ENCODE measurements around the gene LCN10. TPM values are rescaled to one million over a fixed set of nuclear protein-coding genes. Genes with fewer than 3 reads are reported as not detected.

LCN10 gene
- total and polyA plus RNA-seq, 2 of the 13 experiments (the other 11 are each of a cell fraction or from before 2014, with no cell fraction given), result 0.53 to 0.61 TPM

DNA sequence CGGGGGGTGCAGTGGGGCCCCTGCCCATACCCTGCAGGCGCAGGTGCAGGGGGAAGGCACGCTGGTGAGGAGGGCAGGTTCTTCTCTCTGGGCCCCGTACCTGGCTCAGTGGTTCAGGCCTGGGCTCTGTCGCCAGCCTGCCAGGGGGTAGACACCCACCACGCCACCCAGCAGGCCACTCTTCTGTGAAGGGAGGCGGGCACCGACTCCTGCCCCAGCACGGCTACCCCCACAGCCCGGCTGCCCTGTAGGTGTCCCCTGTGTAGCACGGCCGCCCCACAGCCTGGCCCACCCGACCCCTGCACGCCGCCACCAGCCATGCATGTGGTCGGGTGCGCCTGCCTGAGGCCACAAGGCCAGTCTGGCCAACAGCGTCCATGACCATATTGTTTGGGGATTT, 3.9 kb upstream of the LCN10 start:
- Histone ChIP-seq H3K4me1 (ENCODE audit: insufficient read depth, low read length) (peaks cover 12% of the 10 kb centered on the region), H3K27me3 (ENCODE audit: control insufficient read depth in 1 of 2, insufficient read depth in 2 of 2, low read length in 2 of 2) (peaks cover 28 to 71% of the 10 kb centered on the region in 2 experiments), H3K4me3 (replicated peaks in 1 of 3; ENCODE audit: insufficient read depth in 1 of 3, low read depth in 2 of 3, low read length in 3 of 3) (no peak overlapping the region), H3K4me2 (ENCODE audit: low read depth, low read length) (no peak overlapping the region), H3K36me3 (replicated peaks in 1 of 2; ENCODE audit: control insufficient read depth in 1 of 2, insufficient read depth in 2 of 2, low read length in 2 of 2) (no peaks in the 10 kb centered on the region), H3K79me2 (ENCODE audit: insufficient read depth, low read length) (no peaks in the 10 kb centered on the region), H2AFZ (ENCODE audit: low read length) (no peak overlapping the region), H3K9me3 (ENCODE audit: low read length) (peaks cover 6% of the 10 kb centered on the region), H3K9ac (ENCODE audit: insufficient read depth, low read depth, low read length) (no peak overlapping the region), H4K20me1 (ENCODE audit: insufficient read depth, low read length) (no peaks in the 10 kb centered on the region), H3K27ac (ENCODE audit: extremely low read length, insufficient read depth, low read length) (no peak overlapping the region)
- POLR2A ChIA-PET, result no interaction called here
- no peak for TF ChIP-seq ZMYM2 (CRISPR knock-in tag; IDR thresholded peaks at IDR 0.05)
- no peak for TF ChIP-seq ZNF850 (CRISPR knock-in tag; conservative IDR thresholded peaks at IDR 0.05)
- TF ChIP-seq SIX1 (CRISPR knock-in tag; IDR thresholded peaks at IDR 0.05; ENCODE audit: borderline replicate concordance), result no peak
- no peak for TF ChIP-seq TBL1XR1 (IDR thresholded peaks at IDR 0.05; ENCODE audit: borderline replicate concordance, low read length, partially characterized antibody)
- TF ChIP-seq NAIF1 (CRISPR knock-in tag; IDR thresholded peaks at IDR 0.05; ENCODE audit: borderline replicate concordance), result no peak
- TF ChIP-seq, protein P1, sequence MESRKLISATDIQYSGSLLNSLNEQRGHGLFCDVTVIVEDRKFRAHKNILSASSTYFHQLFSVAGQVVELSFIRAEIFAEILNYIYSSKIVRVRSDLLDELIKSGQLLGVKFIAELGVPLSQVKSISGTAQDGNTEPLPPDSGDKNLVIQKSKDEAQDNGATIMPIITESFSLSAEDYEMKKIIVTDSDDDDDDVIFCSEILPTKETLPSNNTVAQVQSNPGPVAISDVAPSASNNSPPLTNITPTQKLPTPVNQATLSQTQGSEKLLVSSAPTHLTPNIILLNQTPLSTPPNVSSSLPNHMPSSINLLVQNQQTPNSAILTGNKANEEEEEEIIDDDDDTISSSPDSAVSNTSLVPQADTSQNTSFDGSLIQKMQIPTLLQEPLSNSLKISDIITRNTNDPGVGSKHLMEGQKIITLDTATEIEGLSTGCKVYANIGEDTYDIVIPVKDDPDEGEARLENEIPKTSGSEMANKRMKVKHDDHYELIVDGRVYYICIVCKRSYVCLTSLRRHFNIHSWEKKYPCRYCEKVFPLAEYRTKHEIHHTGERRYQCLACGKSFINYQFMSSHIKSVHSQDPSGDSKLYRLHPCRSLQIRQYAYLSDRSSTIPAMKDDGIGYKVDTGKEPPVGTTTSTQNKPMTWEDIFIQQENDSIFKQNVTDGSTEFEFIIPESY (CRISPR knock-in tag; IDR thresholded peaks at IDR 0.05), result no peak
- TF ChIP-seq PHF8 (CRISPR knock-in tag; IDR thresholded peaks at IDR 0.05), result no peak
- TF ChIP-seq ZNF563 (CRISPR knock-in tag; IDR thresholded peaks at IDR 0.05), result no peak
- TF ChIP-seq NCOA2 (CRISPR knock-in tag; IDR thresholded peaks at IDR 0.05), result no peak
- no peak for TF ChIP-seq ZNF546 (CRISPR knock-in tag; conservative IDR thresholded peaks at IDR 0.05)
- TF ChIP-seq KLF9 (CRISPR knock-in tag; IDR thresholded peaks at IDR 0.05; ENCODE audit: low read depth), result no peak
- no peak for TF ChIP-seq ZMAT3 (CRISPR knock-in tag; conservative IDR thresholded peaks at IDR 0.05)
- CTCF ChIA-PET (ENCODE audit: low intra/inter-chr PET ratio, low total read pairs), result no interaction called here
- no peak for ATAC-seq
- WGBS (ENCODE audit: low lambda C conversion rate), result no CpG with 5 or more reads among the region's 18 CpGs
- no peak for DNase-seq (ENCODE audit: low spot score)
- in situ Hi-C loops (cut with HindIII; ENCODE audit: extremely low pct_ligation_motif_present, low pct_unique_long_range_greater_than_20kb), result no loop called here
- no peak for FAIRE-seq
- intact Hi-C loops (cut with micrococcal nuclease; ENCODE audit: unreplicated experiment), result no loop called here
- BruUV-seq (replicated peaks), result no TSS peak
